Fibroblast of villous mesenchyme (primary cell): ENCODE measurements around the gene ZNF236. TPM values are rescaled to one million over a fixed set of nuclear protein-coding genes. Genes with fewer than 3 reads are reported as not detected.
"Not testable (repeated sequence)": the region's sequence is repeated elsewhere in the genome, so short reads cannot be mapped to it uniquely, and the experiment has no call there.

ENCODE experiments used
- DNase-seq: peaks from one replicate; pipeline ENCODE4 v3.0.0-alpha.2; 2010; ENCODE audit warnings: low read depth
- H3K4me3 ChIP-seq: 2 replicates; pipeline ENCODE4 v1.5.1; 2011; ENCODE audit warnings: low read depth, mild to moderate bottlenecking, low read length
- CTCF ChIP-seq: IDR thresholded peaks from 2 replicates; pipeline ENCODE4 v1.5.1; 2012; ENCODE audit warnings: low read depth, mild to moderate bottlenecking, low read length; ENCODE audit not compliant: insufficient read depth
- total RNA-seq: library from RNA; depleted of rRNA; stranded (reverse); fragments of >200 nt; gene quantifications from 2 replicates; pipeline ENCODE4 v1.2.3, GENCODE V29; 2012

ZNF236 gene
- total RNA-seq: 11.9 and 12.5 TPM in 2 replicates

- H3K4me3 ChIP-seq: peak within 1 kb of the TSS; percentile 83
- TF ChIP-seq CTCF: no peak
- DNase-seq: peak; percentile 82
Measured at GRCh38 chr18:76822506-76823160, at the start of gene ZNF236. TSS of gene ZNF236 (plus strand) at chr18:76822557. CDS start at chr18:76822608, 51 bp downstream.

- no peak for TF ChIP-seq CTCF
Measured at GRCh38 chr18:76772665-76773064, 49.7 kb upstream of the ZNF236 start.

GRCh38 chr18:76777036-76777435 is 45.3 kb upstream of the ZNF236 start:
- not testable (repeated sequence) for H3K4me3 ChIP-seq, DNase-seq

More at GRCh38 chr18:76772665-76773064, 49.7 kb upstream of the ZNF236 start:
- no peak for DNase-seq
- no peak overlapping the region for H3K4me3 ChIP-seq

DNA sequence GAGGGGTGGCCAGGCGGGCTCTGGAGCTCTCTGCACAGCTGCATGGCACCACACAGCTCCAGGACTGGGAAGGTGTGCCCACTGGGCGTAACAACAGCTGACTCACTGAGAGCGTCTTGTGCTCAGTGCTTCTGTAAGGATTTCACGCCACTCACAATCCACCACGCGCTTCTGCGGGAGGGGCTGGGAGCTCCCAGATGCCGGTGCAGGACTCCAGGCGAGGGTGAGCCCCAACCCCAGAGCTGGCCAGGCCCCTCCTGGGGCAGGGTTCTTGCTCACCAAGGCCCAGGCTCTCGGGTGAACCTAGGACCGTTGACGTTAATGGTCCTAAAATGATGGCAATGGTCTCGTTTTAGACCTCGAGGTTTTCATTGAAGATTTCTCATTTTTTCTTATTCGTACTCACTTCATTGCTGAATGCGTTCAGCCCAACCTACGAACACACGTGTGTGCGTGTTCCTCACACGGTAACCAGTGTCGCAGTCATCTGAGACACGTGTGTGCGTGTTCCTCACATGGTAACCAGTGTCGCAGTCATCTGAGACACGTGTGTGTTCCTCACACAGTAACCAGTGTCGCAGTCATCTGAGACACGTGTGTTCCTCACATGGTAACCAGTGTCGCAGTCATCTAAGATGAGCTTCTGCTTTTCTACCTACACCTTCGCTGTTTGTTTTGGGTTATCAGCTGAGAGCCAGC is 38.4 kb upstream of the ZNF236 start:
- TF ChIP-seq CTCF: no peak
- DNase-seq: no peak
- H3K4me3 ChIP-seq: no peak overlapping the region

GRCh38 chr18:76785872-76786271 is 36.5 kb upstream of the ZNF236 start:
- H3K4me3 ChIP-seq: no peak overlapping the region
- DNase-seq: no peak
- no peak for TF ChIP-seq CTCF

DNA sequence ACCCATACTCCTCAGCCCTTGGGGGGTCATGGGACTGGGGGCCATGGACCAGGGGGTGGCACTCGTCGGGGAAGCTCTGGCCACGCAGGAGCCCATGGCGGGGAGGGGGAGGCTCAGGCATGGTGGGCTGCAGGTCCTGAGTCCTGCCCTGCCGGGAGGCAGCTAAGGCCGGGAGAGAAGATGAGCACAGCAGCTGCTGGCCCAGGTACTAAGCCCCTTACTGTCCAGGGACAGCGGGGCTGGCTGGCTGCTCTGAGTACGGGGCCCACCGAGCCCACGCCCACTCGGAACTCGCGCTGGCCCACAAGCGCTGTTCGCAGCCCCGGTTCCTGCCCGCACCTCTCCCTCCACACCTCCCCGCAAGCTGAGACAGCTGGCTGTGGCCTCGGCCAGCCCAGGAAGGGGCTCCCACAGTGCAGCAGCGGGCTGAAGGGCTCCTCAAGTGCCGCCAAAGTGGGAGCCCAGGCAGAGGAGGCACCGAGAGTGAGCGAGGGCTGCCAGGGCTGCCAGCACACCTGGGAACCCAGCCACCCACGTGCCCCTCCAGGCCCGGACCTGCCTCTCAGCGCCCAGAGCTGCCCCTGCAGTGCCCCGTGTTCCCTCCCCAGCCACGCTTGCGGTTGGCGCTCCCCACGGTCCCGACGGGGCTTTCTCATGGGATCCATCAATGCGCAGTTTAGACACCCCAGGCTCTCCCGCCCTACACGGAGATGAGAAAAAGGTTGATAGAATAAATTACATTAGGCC is 33.6 kb upstream of the ZNF236 start:
- TF ChIP-seq CTCF: no peak
- no peak for DNase-seq
- no peak overlapping the region for H3K4me3 ChIP-seq

GRCh38 chr18:76791106-76791505 is 31.3 kb upstream of the ZNF236 start:
- H3K4me3 ChIP-seq: no peak overlapping the region
- no peak for DNase-seq
- no peak for TF ChIP-seq CTCF
